ENCODE measurements around the gene ASB6. TPM values are rescaled to one million over a fixed set of nuclear protein-coding genes. Genes with fewer than 3 reads are reported as not detected.

ASB6 gene
- total RNA-seq, 1 donor: 21.0 TPM

DNA sequence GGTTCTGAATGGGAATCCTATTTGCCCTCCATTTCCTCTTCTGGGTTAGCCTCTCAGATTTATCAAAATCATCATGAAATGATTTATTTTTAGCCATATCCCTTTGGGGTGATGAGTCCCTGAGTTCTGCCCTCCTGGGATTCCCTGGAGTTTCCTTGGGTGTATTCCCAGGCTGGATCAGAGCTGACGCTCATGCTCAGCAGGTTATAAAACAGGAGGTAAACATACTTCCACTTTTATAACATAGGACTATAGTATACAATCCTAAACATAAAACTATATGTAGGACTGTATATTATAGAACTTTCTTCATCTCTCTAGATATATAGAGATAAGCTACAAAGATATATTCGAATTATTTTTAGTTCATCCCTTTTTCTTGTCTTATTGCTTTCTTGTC lies 19.1 kb upstream of the ASB6 start:
- no peak overlapping the region for H3K27ac ChIP-seq (ENCODE audit: low read depth, low read length)
- DNase-seq (ENCODE audit: insufficient read length, low spot score, missing footprints): no peak
- no peaks in the 10 kb centered on the region for H3K79me2 ChIP-seq (ENCODE audit: insufficient read depth, low read length)
- no peaks in the 10 kb centered on the region for H4K20me1 ChIP-seq (ENCODE audit: insufficient read depth, low read length)
- peaks cover 11% of the 10 kb centered on the region for H3K4me1 ChIP-seq (ENCODE audit: insufficient read depth, low read length)
- H3K36me3 ChIP-seq (ENCODE audit: insufficient read depth, low read length): no peaks in the 10 kb centered on the region
- no peak overlapping the region for H2AFZ ChIP-seq (ENCODE audit: low read length)
- TF ChIP-seq, protein P1, sequence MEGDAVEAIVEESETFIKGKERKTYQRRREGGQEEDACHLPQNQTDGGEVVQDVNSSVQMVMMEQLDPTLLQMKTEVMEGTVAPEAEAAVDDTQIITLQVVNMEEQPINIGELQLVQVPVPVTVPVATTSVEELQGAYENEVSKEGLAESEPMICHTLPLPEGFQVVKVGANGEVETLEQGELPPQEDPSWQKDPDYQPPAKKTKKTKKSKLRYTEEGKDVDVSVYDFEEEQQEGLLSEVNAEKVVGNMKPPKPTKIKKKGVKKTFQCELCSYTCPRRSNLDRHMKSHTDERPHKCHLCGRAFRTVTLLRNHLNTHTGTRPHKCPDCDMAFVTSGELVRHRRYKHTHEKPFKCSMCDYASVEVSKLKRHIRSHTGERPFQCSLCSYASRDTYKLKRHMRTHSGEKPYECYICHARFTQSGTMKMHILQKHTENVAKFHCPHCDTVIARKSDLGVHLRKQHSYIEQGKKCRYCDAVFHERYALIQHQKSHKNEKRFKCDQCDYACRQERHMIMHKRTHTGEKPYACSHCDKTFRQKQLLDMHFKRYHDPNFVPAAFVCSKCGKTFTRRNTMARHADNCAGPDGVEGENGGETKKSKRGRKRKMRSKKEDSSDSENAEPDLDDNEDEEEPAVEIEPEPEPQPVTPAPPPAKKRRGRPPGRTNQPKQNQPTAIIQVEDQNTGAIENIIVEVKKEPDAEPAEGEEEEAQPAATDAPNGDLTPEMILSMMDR (IDR thresholded peaks at IDR 0.05; ENCODE audit: extremely low read depth, low read depth, low read length): no peak
- no peak overlapping the region for H3K4me3 ChIP-seq (ENCODE audit: insufficient read depth, low read length)
- no peak overlapping the region for H3K4me2 ChIP-seq (ENCODE audit: insufficient read depth, low read length)
- H3K9me3 ChIP-seq (ENCODE audit: low read depth, low read length): no peaks in the 10 kb centered on the region
- H3K27me3 ChIP-seq (ENCODE audit: insufficient read depth, low read length): no peaks in the 10 kb centered on the region

DNA sequence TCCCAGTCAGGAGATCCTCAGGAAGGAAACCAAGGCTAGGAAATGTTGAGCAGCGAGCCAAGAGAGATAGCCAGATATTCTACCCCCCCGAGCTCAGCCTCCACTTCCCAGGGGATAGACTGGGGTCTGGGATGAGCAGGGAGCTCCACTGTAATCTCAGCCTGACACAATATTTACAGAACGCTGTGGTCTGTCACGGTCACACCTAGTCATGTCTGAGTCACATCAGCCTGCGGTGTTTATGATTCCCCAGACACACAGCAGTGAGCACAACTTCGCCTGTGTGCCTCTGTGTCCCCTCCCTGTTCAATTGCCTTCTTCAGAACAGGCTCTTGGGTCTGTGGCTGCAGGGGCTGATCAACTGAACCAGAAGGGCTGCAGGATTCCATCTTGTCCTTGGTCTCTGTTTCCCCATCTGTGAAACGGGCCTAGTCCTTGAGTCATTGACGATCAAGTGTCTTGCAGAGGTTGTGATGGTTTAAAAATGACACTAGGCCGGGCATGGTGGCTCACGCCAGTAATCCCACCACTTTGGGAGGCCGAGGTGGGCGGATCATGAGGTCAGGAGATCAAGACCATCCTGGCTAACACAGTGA lies 14.9 kb upstream of the ASB6 start:
- Histone ChIP-seq H3K4me2 (ENCODE audit: insufficient read depth, low read length) (peak overlapping the region; percentile 25), H3K4me3 (ENCODE audit: insufficient read depth, low read length) (no peak overlapping the region), H3K4me1 (ENCODE audit: insufficient read depth, low read length) (peaks cover 12% of the 10 kb centered on the region), H2AFZ (ENCODE audit: low read length) (no peak overlapping the region), H3K79me2 (ENCODE audit: insufficient read depth, low read length) (no peaks in the 10 kb centered on the region), H3K9me3 (ENCODE audit: low read depth, low read length) (no peaks in the 10 kb centered on the region), H3K27me3 (ENCODE audit: insufficient read depth, low read length) (peaks cover 6% of the 10 kb centered on the region), H4K20me1 (ENCODE audit: insufficient read depth, low read length) (no peaks in the 10 kb centered on the region), H3K27ac (ENCODE audit: low read depth, low read length) (no peak overlapping the region), H3K36me3 (ENCODE audit: insufficient read depth, low read length) (no peaks in the 10 kb centered on the region)
- DNase-seq (ENCODE audit: insufficient read length, low spot score, missing footprints): peak; percentile 94
- TF ChIP-seq, protein P1 (IDR thresholded peaks at IDR 0.05; ENCODE audit: extremely low read depth, low read depth, low read length): no peak

DNA sequence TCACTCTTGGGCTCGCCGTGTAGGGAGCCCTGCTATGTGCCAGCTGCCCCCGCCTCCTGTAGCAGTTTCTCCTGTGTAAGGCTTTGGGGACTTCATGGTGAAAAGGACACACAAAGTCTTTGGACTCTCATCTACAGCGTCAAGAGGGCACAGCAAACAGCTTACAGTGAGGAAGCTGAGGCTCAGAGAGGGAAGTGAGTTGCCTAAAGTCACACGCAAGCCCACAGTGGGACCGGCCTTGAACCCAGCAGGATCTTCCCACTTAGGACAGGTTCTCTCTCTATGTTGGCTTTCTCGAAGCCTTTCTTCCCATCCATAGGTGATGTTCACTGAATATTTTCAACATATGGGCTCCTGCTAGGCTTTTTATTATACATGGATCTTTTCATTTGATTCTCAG lies 13.7 kb upstream of the ASB6 start:
- H3K27ac ChIP-seq (ENCODE audit: low read depth, low read length): no peak overlapping the region
- H3K4me2 ChIP-seq (ENCODE audit: insufficient read depth, low read length): no peak overlapping the region
- H3K9me3 ChIP-seq (ENCODE audit: low read depth, low read length): no peaks in the 10 kb centered on the region
- peaks cover 13% of the 10 kb centered on the region for H3K4me1 ChIP-seq (ENCODE audit: insufficient read depth, low read length)
- H4K20me1 ChIP-seq (ENCODE audit: insufficient read depth, low read length): no peaks in the 10 kb centered on the region
- H3K36me3 ChIP-seq (ENCODE audit: insufficient read depth, low read length): no peaks in the 10 kb centered on the region
- TF ChIP-seq, protein P1 (IDR thresholded peaks at IDR 0.05; ENCODE audit: extremely low read depth, low read depth, low read length): no peak
- H3K79me2 ChIP-seq (ENCODE audit: insufficient read depth, low read length): no peaks in the 10 kb centered on the region
- peaks cover 6% of the 10 kb centered on the region for H3K27me3 ChIP-seq (ENCODE audit: insufficient read depth, low read length)
- DNase-seq (ENCODE audit: insufficient read length, low spot score, missing footprints): no peak
- no peak overlapping the region for H3K4me3 ChIP-seq (ENCODE audit: insufficient read depth, low read length)
- no peak overlapping the region for H2AFZ ChIP-seq (ENCODE audit: low read length)

DNA sequence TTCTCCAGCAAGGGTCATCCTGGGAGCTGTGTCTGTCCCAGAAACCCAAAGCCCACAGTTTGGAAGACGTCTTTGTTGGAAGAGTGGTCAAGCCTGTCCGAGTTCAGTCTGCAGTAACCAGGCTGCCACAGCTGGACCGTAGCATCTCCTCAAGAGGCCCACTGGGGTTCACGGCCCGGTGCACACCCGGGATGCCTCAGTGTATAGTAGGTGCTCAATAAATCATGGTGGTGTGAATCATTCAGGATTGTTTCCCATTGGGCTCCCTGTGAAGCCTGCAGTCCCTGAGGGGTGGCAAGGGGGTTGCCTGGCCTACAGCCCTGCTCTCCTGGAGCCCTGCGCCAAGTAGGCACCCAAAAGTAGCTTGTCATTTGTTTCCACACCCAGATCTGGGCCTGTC lies 13.2 kb upstream of the ASB6 start:
- Histone ChIP-seq H3K27me3 (ENCODE audit: insufficient read depth, low read length) (peaks cover 6% of the 10 kb centered on the region), H3K4me2 (ENCODE audit: insufficient read depth, low read length) (no peak overlapping the region), H3K4me3 (ENCODE audit: insufficient read depth, low read length) (no peak overlapping the region), H3K4me1 (ENCODE audit: insufficient read depth, low read length) (peaks cover 18% of the 10 kb centered on the region), H4K20me1 (ENCODE audit: insufficient read depth, low read length) (no peaks in the 10 kb centered on the region), H3K27ac (ENCODE audit: low read depth, low read length) (no peak overlapping the region), H3K9me3 (ENCODE audit: low read depth, low read length) (no peaks in the 10 kb centered on the region), H3K79me2 (ENCODE audit: insufficient read depth, low read length) (no peaks in the 10 kb centered on the region), H3K36me3 (ENCODE audit: insufficient read depth, low read length) (no peaks in the 10 kb centered on the region), H2AFZ (ENCODE audit: low read length) (no peak overlapping the region)
- TF ChIP-seq, protein P1 (IDR thresholded peaks at IDR 0.05; ENCODE audit: extremely low read depth, low read depth, low read length): no peak
- no peak for DNase-seq (ENCODE audit: insufficient read length, low spot score, missing footprints)

Measured in osteoblast (primary cell).